ENCODE data around the gene CEMIP.

GRCh38 chr15:80785335-80785734 is 6.2 kb downstream of the CEMIP start:
- TF ChIP-seq JUN (IDR thresholded peaks at IDR 0.05) (no peak), POLR2A (IDR thresholded peaks at IDR 0.05; ENCODE audit: low read length) (no peak), CTCF (IDR thresholded peaks at IDR 0.05) (no peak), EP300 (IDR thresholded peaks at IDR 0.05) (no peak), FOSL2 (IDR thresholded peaks at IDR 0.05) (no peak), FOSL2 (CRISPR knock-in tag; IDR thresholded peaks at IDR 0.05) (no peak), PHF8 (IDR thresholded peaks at IDR 0.05; ENCODE audit: borderline replicate concordance, low read depth) (no peak), USF2 (IDR thresholded peaks at IDR 0.05) (no peak), MAX (IDR thresholded peaks at IDR 0.05) (no peak)
